GM20000 (cell line): ENCODE results near the gene CYP2C8.

Experiments
- DNase-seq: peaks from one replicate; pipeline ENCODE4 v3.0.0; 2012; ENCODE audit warnings: low spot score
- TF ChIP-seq, protein P1 (sequence below): IDR thresholded peaks from 2 replicates; pipeline ENCODE4 v1.5.1; 2012; ENCODE audit warnings: mild to moderate bottlenecking, control low read depth; ENCODE audit errors: extremely low read depth, missing control alignments

The CYP2C8 gene

DNA sequence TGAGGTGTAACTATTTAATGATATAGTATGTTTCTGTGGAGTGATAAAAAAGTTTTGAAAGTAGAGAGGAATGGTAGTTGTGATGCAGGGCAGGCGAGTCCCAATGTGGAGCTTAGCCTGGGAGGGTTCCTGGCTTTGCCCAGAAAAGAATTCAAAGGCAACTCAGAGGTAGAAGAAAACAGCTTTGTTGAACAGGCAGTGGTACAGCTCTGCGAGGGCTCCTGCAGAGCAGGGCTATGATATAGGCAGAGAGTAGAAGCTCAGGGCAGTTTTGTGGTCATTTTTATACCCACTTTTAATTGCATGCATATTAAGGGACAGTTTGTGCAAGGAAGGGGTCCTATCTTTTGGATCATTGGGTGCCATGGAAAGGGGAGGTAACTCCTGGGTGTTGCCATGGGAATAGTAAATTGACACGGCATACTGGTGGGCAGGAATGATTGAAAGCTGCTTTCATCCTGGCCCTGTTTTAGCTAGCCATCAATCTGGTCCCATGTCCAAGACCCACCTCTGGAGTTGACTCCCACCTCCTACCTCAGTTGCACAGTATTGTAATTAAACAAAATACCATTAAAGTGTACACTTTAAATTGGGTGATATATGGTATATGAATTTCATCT lies 12.4 kb downstream of the CYP2C8 start:
- TF ChIP-seq, protein P1, sequence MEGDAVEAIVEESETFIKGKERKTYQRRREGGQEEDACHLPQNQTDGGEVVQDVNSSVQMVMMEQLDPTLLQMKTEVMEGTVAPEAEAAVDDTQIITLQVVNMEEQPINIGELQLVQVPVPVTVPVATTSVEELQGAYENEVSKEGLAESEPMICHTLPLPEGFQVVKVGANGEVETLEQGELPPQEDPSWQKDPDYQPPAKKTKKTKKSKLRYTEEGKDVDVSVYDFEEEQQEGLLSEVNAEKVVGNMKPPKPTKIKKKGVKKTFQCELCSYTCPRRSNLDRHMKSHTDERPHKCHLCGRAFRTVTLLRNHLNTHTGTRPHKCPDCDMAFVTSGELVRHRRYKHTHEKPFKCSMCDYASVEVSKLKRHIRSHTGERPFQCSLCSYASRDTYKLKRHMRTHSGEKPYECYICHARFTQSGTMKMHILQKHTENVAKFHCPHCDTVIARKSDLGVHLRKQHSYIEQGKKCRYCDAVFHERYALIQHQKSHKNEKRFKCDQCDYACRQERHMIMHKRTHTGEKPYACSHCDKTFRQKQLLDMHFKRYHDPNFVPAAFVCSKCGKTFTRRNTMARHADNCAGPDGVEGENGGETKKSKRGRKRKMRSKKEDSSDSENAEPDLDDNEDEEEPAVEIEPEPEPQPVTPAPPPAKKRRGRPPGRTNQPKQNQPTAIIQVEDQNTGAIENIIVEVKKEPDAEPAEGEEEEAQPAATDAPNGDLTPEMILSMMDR, result no peak
- DNase-seq, result no peak

DNA sequence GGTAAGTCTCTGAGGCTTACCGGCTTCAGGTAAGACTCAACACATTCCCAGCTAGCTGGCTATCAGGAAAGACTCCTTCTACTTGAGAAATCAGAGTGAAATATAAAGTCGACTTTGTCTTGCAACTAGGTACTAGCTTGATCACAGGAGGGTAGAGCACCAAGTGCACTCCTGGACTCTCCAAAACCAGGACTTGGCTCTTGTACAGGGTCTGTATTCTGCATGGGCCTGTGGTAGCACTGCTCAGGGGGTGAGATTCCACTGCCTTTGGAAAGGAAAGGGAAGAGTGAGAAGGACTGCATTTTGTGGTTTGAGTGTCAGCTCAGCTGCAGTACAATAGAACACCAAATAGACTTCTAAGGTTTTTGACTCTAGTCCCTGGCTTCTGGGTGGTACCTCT lies 19.4 kb downstream of the CYP2C8 start:
- DNase-seq, result no peak
- TF ChIP-seq, protein P1, result no peak

DNA sequence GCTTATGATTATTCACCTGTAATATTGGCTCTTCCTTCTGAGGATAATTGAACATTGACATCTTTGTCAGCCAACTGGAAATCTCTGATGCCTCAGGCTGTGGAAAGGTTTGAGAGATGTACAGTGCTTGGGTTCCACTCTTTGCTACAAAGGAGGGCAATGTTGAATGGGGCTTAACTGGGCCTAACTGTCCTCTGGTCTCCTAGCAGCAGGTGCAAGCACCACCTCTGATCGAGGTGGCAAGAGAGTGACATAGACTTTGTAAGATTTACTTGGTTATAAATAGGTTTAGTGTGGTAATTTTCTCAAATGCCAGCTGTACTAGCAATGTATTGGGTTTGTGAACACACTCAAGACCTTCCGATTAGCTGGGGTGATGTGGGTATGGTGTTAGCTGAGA lies 21.1 kb downstream of the CYP2C8 start:
- TF ChIP-seq, protein P1, result no peak

DNA sequence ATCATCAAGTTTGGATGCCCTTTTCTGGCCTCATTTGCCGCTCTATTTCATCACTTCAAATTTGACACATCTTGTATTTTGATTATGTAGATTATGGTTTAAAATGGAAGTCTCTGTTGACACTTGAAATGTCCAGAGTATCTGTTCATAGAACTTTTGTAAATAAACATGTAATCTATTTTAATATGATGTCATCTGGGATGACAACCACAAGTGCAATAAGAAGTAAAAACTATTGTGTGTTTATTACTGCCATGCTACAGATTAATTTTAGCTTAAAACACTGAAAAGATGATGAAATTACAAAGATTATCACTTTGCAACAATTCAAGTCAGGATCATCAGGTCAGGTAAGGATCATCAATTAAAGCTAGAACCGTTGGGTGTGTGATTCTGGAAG lies 30.0 kb downstream of the CYP2C8 start:
- TF ChIP-seq, protein P1, result no peak

More for the DNA sequence above, 21.1 kb downstream of the CYP2C8 start:
- no peak for DNase-seq

DNA sequence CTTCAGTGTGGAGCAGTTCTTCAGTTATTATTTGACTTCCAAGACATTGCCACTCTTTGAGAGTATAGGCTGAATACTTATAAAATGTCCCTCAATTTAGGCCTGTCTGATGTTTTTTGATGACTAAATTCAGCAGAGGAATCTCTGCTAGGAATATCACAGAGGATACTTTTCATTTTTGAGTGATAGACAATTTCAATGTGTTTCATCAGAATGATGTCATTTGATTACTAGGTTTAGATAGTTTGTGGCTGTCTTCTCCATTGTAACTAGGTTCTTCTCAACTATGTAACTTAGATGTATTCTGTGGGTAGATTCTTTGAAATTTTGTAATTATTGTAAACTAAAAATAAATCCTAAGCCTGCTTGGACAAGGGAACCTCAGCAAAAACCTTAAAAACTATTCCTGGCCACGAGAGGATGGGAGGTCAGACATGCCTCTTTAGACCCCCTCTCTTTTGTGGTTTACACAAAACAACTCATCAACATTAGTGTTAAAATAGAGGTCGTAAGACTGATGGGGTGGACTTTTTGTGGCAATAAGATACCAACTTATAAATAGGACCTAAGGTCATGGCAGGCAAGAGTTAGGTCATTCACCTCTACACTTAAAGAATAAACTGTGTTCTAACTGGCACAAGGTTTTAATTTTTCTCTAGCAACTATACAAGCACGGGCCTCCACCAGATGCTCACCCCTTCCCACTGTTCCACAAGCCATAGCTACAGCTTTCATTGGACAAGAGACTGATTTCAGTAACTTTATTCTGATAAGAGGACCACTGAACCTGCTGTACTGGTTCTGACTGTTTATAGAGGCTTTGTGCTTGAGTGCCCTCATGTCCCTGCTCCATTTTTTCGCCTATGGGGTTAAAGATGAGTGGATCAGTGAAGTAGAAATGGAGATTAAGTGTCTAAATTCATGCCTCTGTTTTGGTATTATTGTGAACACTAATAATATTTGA lies 33.7 kb downstream of the CYP2C8 start:
- TF ChIP-seq, protein P1, result no peak
- DNase-seq, result no peak

More for the DNA sequence above, 30.0 kb downstream of the CYP2C8 start:
- DNase-seq, result no peak

DNA sequence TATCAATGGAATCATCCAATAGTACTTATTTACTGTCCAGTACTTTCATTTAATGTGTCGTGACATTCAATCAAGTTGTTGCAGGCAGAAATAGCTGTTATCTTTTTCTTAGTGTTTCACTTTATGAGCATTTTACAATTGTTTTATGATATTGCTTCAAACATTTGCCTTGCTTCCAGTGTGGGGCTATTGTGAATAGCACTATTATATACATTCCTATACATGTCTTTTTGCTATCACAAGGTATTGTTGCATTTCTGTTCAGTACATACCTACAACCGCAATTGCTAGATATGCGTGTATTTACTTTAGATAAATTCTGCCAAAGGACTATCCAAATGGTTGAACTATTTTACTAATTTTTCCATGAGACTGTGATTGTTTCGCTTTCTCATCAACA lies 34.9 kb downstream of the CYP2C8 start:
- TF ChIP-seq, protein P1, result no peak
- DNase-seq, result no peak

DNA sequence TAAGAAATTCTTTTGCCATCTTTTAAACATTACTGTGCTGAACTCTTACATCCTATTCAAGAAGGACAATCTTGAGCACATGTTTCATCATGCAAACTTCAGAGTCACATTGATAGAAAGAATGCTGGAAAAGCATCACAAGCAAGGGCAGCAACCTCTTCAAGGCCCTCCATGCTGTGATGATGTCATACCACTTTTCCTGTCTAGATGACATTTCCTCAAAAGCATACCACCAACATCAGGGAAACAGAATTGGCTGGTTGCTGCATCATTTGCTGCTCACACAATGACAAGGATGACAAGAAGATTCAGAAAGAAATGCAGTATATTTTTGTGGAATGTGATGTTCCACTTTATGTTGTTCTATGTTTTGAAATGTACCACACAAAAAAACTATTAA lies 37.6 kb downstream of the CYP2C8 start:
- DNase-seq, result no peak
- TF ChIP-seq, protein P1, result no peak
